ENCODE measurements around the gene CDS1. TPM values are rescaled to one million over a fixed set of nuclear protein-coding genes. Genes with fewer than 3 reads are reported as not detected.

Gene CDS1
- total and polyA plus RNA-seq, 8 donors: 2.7 to 7.1 (median 4.4) TPM

GRCh38 chr4:84573385-84574068 is 9.4 kb upstream of the CDS1 start:
- ATAC-seq: peak in 1 of 4 donors; percentile 22
- intact Hi-C loops (cut with DNase I): no loop called here
- no peaks in the 10 kb centered on the region for H3K9me3 ChIP-seq
- no peak for DNase-seq
- no peak overlapping the region for H3K4me3 ChIP-seq
- no peak for FAIRE-seq
- H3K27me3 ChIP-seq: no peaks in the 10 kb centered on the region
- H3K27ac ChIP-seq: no peak overlapping the region
- 81 to 88% methylated on average over 4 of the region's 4 CpGs for WGBS, 2 donors
- no peaks in the 10 kb centered on the region for H3K36me3 ChIP-seq
- TF ChIP-seq CTCF (IDR thresholded peaks at IDR 0.05): no peak
- H3K4me1 ChIP-seq: no peaks in the 10 kb centered on the region

GRCh38 chr4:84574069-84574720 is 8.7 kb upstream of the CDS1 start:
- Histone ChIP-seq H3K4me3 (no peak overlapping the region), H3K4me1 (no peaks in the 10 kb centered on the region), H3K27ac (no peak overlapping the region), H3K9me3 (no peaks in the 10 kb centered on the region), H3K36me3 (no peaks in the 10 kb centered on the region), H3K27me3 (no peaks in the 10 kb centered on the region)
- FAIRE-seq (no peak), ATAC-seq (peak in 2 of 4 donors; percentile 29 to 34), DNase-seq (no peak)
- TF ChIP-seq CTCF (IDR thresholded peaks at IDR 0.05): no peak
- 82 to 84% methylated on average over 6 of the region's 6 CpGs for WGBS, 2 donors
- intact Hi-C loops (cut with DNase I): no loop called here

GRCh38 chr4:84578540-84579402 is 4.2 kb upstream of the CDS1 start:
- Histone ChIP-seq H3K9me3 (no peaks in the 10 kb centered on the region), H3K27me3 (no peaks in the 10 kb centered on the region), H3K4me3 (no peak overlapping the region), H3K4me1 (no peaks in the 10 kb centered on the region), H3K36me3 (no peaks in the 10 kb centered on the region), H3K27ac (no peak overlapping the region)
- FAIRE-seq (no peak), DNase-seq (peak in 1 of 6 donors; percentile 14), ATAC-seq (no peak)
- TF ChIP-seq CTCF (IDR thresholded peaks at IDR 0.05): peak in 1 of 4 donors; percentile 28
- 57 to 66% methylated on average over 4 of the region's 4 CpGs for WGBS, 2 donors
- intact Hi-C loops (cut with DNase I): no loop called here

- Histone ChIP-seq H3K4me3 (no peak overlapping the region), H3K36me3 (no peaks in the 10 kb centered on the region), H3K27me3 (no peaks in the 10 kb centered on the region), H3K27ac (no peak overlapping the region), H3K4me1 (peaks cover 0 to 4% (median 0%) of the 10 kb centered on the region in 3 donors), H3K9me3 (no peaks in the 10 kb centered on the region)
- 76 to 81% methylated on average over 4 of the region's 4 CpGs for WGBS, 2 donors
- no peak for FAIRE-seq
- intact Hi-C loops (cut with DNase I): no loop called here
- TF ChIP-seq CTCF (IDR thresholded peaks at IDR 0.05): no peak
- ATAC-seq: no peak
- no peak for DNase-seq
These were observed 3.5 kb upstream of the CDS1 start for GRCh38 chr4:84579403-84579776.

Measured in pancreas (tissue), 10 donors.